GM18517 (cell line): Measurements from ENCODE around the gene ADAMTS9.

Experiments used
- ATAC-seq: cut with Tn5 transposase; IDR thresholded peaks from one replicate; pipeline ENCODE4 v1.9.1; 2021; ENCODE audit warnings: mild to moderate bottlenecking, moderate library complexity; ENCODE audit not compliant: unreplicated experiment

Gene ADAMTS9

DNA sequence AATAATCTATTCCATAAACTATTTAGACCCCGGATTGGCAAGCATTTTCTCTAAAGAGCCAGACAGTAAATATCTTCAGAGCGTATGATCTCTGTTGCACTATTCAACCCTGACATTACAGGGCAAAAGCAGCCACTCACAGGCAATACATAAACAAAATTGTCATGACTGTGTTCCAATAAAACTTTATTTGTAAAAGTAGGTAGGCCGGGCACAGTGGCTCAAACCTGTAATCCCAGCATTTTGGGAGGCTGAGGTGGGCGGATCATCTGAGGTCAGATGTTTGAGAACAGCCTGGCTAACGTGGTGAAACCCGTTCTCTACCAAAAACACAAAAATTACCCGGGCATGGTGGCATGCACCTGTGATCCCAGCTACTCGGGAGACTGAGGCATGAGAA is 66.5 kb downstream of the ADAMTS9 start:
- no peak for ATAC-seq

DNA sequence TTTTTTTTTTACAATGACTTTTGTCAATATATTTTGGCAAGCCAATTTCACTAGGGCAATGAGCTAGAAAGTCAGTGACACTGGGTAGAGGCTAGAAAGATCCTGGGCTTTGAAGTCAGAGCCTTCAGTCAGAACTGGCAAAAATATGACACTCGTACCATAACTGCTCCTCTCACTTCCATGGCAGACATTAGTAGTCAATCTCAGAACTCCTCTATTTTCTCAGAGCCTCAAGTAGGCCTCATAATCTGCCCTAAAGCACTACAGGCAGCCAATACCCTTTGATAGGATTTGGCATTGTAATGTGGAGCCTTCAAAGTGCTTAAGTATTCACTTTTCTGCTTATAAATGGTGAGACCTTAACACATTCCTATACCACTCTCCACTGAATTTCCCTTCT is 67.8 kb downstream of the ADAMTS9 start:
- no peak for ATAC-seq

DNA sequence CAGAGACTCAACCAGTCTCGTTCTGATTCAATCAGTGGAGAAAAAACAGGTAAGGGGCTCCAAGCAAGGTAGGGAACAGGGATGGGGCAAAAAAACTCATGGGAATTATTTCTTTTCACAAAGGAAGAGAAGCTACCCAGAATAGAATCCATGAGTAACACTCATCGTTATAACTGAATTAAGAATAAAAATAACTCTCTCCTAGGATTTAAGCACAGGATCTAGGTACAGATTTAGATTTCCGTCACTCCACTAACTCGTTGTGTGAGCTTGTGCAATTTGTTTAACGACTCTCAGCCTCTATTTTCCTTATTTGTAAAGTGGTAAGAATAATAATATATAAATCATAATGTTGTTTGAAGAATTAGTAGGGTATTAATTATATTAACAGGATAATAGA is 68.6 kb downstream of the ADAMTS9 start:
- ATAC-seq: no peak

DNA sequence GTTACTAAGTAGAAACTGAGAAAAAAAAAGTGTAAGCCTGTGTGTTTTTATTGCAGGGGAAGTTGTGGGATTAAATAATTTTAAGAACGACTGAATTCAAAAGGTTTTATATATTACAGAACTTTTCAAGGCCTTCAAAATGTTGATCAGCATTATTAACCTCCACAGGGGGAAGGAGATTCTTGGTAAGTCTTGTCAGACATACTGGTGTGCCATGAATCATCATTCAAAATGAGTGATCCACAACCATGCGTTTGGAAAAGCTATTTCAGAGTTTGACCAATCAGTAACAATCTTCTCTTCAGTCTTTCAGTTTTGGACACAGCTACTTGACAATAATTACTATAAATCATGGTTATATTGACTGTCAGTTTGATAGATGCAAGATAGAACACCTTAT is 70.2 kb downstream of the ADAMTS9 start:
- no peak for ATAC-seq

DNA sequence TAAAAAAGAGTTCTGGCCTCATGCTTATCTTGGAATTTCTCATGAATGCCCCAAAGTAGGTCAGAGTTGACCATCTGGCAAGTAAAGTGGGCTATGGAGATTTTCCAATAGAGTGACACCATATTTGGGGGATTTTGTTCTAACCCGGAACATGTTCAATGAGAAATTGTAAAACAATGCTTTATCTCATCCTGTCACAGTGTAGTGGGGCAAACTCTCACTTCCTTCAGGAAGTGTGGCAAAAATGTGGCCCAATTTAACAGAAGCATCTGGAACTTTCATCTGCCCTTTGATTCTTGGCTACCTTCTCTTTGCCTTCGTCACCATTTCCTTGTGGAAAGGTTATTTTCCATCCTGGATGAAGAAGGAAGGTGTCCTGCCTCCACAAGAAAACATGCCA is 70.8 kb downstream of the ADAMTS9 start:
- ATAC-seq: no peak

DNA sequence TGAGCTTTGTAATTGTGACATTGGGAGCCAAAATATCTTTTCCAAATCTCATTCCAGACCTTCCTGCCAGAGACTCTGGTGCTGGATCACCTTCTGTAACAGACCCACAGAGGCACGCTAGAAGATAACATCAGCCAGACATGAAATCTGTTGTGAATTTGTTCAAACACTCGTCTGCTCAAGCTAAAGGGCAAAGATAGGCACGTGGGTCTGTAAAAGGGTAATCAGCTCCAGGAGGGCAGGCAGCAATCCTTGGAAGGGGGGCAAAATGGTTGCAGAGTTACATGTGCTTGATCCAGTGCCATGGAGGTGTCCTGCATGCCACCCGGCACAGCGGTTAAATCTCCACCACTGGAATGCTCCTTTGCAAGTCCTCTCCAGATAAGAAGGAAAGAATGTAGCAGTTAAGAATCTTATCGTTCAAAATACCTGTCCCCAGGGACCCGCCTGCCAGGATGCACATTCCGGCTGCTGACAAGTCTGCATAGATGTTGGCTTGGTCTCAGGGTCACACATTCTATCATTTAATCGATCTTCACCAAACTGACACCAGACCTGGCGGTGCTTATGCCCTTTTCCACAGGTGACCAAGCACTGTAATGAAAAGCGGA is 74.8 kb downstream of the ADAMTS9 start:
- ATAC-seq: no peak

DNA sequence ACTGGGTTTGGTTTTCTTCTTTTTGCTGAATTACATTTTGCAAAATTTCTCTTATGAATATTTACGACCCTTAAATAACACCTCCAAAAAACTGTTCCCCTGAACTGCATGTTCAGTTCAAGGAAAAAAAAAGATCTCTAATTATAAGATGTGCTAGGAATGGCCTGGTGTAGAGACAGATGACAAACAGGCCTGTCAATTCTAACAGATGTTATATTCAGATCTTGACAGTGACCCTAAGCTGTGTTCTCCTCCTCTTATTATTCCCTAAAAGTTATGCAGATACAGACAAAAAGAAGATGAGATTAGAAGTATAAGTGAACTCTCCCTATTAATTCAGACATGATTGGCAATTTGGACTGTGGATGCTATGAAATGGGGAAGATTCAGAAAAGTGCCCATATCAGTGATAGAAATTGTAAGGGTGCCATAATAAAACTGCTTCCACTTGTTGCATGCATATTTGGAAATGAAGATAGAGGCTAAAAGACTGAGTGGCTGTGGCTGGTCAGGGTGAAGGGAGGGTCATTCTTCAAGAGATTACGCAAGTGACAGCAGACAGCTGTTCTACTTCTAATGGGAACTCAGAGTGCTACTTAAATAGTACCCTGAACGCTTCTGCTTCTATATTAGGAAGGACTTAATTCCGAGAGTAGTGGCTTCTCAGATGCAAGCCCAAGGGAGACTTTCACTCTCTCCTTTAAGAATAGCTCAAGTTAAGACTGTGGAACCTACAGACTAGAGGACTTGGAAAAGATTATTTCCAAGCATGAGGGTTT is 75.5 kb downstream of the ADAMTS9 start:
- no peak for ATAC-seq

DNA sequence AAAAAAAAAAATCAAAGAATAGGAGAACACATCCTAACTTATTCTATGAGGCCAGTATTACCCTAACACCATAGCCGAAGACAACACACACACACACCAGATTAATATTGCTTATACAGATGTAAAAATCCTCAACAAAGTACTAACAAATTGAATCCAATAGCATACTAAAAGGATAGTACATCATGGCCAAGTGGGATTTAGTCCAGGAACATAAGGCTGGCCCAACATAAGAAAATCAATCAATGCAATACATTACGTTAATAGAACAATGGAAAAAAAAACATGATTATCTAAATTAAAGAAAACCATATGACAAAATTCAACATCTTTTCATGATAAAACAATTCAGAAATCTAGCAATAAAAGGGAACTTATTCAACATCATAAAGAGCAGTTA is 79.1 kb downstream of the ADAMTS9 start:
- no peak for ATAC-seq

DNA sequence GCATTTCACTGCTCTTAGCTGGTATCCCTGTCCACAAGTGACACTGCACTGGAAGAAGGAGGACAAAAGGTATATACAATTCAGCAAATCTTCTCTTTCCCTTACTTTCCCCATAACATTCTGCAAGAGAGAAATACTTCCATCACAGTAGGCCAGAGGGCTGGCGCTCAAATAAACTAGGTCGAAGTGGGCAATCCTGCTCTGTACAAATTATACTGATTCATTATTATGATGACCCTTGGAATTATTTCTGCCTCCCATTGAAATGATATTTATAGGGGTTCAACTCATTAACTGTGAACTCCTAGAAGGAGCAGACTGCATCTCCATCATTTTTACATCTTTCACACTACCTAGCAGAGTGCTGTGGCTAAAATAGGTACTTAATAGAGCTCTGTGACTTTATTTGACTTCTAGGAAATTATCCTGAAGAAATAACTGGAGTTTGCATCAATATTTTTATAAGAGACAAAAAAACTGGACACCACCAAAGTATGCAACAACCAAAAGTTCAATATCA is 80.7 kb downstream of the ADAMTS9 start:
- no peak for ATAC-seq

DNA sequence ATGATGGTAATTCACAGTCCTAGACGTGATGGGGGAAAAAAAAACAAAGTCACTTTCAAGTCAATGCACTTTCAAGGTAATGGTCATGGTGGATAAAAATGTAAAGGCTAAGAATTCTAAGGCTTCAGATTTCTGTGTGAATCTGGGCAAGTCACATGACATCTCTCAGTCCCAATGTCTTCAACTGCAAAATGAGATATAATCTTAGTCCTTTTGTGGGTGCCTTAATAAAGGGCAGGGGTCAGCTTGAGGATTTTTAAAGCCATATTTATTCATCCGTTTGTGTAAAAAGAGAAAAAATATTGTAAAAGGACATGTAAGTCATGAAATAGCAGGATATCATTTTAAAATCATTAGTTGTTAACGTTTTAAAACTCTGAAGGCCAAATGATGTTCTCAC is 83.5 kb downstream of the ADAMTS9 start:
- ATAC-seq: no peak

DNA sequence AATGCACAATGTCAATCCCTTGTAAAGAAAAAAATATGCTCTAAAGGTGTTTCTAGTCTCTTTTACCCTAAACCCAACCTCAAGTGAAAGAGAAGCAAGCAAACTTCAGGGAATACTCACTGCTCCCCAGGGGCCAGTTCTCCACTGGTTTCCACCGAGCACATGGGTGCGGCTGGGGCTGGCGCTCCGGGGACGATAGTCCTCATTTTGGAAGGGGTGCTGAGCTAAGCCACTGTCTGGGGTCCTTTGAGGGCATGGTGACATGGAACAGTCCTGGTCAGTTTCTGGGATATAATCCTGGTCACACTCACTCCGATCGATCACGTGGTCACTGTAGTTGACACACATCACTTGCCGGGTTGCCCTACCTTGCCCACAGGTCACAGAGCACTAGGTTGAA is 86.0 kb downstream of the ADAMTS9 start:
- ATAC-seq: no peak

DNA sequence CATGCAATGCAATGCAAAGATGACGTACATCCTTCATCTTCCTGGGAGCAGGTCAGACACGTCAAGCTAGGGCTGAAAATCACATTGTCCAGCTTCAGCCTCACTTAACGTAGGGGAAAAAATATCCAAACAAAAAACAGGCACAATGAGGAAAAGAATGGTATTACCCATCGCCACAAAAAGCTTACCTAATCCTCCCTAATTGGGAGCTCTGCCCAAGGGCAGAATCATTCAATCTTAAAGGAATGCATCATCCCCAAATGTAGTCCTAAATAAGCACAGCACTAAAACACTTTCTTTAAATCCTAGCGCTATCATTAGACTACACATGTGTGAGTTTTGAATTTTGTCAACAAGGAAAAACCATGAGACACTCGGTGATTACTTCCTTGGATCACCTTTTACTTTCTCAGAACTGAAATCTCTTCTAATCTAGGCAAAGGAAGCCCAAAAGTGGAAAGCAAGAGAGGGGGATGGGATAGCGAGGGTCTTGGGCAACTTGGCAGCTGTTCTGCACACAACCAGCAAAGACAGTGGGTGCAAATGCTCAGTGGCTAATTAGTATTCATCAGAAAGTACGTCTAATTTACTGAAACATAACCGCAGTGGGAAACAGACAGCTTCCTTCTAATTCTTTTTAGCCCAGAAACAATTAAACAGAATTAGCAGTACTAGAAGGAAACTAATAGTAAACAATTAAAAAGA is 87.4 kb downstream of the ADAMTS9 start:
- ATAC-seq: no peak

DNA sequence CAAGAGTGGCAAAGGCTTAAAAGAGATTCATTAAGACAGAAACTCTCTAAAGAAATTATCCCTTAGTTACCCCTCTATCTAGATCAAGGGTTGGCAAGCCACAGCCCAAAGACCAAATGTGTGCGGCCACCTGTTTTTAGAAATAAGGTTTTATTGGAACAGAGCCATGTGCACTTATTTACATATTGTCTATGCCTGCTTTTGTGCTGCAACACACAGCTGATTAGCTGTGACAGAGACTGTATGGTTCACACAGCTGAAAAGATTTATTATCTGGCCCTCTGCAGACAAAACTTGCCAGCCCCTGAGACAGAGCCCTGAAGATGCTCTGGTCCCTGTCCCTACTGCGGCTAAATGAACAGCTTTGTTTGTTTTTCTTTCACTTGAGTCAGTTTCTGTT is 88.1 kb downstream of the ADAMTS9 start:
- no peak for ATAC-seq

DNA sequence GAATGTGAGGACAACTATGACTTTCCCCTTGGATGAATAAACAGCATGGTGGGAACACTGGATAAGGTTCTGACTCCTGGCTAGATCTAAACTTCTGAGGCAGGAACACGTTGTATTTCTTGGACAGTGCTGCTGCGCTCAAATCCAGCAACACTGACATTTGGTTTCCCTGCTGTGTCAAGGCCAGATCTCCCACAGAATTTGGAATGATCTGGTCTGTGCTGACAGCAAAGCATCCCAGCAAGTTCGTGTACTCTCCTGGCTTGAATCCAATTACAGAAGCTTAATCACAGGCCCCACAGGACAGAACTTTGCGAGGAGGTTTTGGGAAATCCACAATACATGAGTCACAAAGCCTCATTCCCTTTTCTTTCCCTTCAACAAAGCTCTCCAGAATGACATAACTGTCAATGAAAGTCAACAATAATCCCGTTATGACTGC is 92.5 kb downstream of the ADAMTS9 start:
- no peak for ATAC-seq

DNA sequence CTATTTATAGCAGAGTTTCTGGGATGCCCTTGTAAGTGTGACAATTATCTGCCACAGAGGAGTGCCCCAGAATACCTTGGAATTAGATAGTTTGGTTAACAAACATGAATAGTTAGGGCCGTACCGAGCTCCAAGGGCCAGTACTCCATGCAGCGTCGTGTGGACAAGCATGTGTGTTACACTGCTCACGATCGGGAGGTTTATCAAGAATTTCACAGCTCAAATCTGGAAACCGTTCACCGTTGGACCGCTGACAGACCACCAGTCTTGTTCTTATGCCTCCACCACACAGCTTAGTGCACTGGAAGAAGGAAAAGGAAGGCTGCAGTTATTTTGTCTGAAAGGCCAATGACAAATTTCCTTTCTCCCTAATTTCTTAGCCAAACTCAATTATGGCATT is 93.7 kb downstream of the ADAMTS9 start:
- no peak for ATAC-seq

DNA sequence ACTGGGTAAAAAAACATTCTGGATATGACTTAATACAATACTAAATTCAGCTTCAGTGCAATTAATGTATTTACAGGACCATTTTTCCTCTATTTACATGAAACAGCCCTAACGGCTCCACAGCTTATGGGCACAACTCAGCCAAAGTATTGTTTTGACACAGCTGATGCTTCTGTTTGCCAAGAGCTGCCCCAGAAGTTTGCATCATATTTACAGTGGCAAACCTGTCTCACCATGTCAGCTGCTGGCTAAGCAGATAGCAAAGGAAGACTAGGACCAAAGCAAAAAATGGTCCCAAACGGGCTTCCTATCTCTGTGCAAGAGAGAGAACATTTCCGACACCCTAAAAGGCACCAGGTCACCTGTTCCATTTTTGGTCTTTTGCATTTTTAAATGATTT is 94.5 kb downstream of the ADAMTS9 start:
- ATAC-seq: no peak

DNA sequence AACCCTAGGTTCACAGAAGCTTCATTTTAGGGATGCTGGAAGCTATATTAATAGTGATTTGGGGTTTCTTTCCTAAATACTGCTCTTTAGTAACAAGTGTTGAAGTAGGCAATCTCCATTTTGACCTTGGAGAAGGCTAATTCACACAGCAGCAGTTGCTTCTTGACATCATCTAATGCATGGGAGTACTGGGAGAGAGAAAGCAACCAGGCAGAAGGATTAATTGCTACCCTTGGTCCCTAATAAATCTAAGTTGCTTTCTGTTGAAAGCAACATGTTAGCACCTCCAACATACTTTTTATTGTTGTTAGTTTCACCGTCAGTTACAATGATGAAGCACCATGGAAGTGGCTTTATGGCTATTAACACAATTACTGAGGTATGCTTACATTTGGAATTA is 96.2 kb downstream of the ADAMTS9 start:
- ATAC-seq: no peak

DNA sequence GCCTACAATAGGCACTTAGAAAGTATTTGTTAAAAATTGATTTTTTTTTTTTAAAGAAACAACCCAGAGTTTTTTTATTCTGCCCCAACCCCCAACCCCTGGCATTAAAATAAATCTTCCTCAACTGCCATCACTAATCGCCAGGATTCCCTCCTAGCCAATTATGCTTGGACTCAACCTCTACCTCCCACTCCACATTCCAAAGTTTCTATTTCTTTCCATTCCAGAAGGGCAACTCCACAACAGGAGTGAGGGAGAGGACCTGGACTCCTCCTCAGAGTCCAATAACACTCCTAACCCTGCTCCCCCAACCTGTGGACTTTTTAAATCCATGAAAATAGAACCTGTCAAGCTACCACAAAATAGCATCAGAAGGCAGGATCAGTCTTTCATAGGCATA is 99.4 kb downstream of the ADAMTS9 start:
- ATAC-seq: no peak

DNA sequence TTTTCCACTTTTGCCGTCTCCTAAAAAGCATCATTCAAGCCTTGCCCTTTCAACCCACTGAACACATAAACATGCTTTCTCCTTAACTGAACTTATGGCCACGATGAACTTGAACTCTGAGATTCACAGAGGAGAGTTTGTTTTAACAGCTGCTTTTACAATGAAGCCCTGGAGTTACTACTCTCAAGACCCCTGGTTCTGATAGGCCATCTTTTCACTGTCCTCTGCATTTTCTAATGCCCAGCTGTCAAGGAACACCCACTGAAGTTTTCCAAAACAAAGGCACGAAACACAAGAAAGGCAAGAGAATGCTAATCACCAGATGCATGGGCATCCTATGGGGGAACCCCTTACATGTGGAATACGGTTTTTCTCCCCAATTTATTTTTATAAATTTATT is 100.8 kb downstream of the ADAMTS9 start:
- ATAC-seq: no peak

DNA sequence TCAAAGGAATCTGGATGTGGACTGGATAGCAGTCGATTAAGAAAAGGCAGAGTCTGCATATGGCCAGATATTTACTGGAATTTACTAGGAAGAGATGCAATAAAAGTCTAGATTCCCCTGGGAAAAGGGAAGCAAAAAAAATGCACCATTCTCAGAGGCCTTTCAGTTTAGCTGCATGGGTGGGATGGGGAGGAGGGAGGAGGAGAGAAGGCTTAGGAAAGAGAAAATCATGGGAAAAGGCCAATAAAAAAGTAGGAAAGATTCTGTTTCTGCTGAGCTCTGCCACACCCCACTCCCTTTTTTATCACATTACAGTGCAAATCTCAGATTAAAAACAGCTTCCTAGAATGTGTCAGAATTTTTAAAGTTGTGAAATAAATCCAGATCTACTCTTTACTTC is 103.6 kb downstream of the ADAMTS9 start:
- no peak for ATAC-seq

DNA sequence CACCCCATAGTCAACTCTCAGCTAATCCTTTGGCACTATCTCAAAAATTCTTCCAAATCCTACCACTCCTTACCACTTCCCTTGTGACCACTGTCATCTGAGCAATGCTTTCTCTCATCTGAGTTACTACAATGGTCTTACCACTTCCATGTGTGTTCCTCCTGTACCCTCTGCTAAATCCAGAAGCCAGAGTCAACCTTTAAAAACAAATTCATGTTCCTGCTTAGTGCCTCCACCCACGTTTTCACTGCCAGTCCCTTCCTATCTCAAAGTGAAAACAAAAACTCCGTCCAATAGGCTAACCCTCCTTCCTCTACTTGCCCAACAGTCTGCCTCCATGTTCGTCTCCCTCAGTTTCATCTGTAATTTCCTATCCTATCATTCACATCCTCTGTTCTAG is 109.0 kb downstream of the ADAMTS9 start:
- ATAC-seq: no peak
